ENCODE data around the gene ABCG5. TPM values are rescaled to one million over a fixed set of nuclear protein-coding genes. Genes with fewer than 3 reads are reported as not detected.

Gene ABCG5
- total and polyA plus RNA-seq, 2 experiments from 2014 or later = 5.4 TPM

GRCh38 chr2:43884689-43885088 lies 46.0 kb upstream of the ABCG5 start:
- no peaks in the 10 kb centered on the region for H3K79me2 ChIP-seq
- DNase-seq (ENCODE audit: low spot score) = no peak
- no peak overlapping the region for H3K27ac ChIP-seq
- H4K20me1 ChIP-seq (ENCODE audit: insufficient read depth, poor library complexity, severe bottlenecking) = no peaks in the 10 kb centered on the region
- H3K4me2 ChIP-seq = peak overlapping the region; percentile 10
- no peaks in the 10 kb centered on the region for H3K9me2 ChIP-seq (replicated peaks; ENCODE audit: insufficient read depth)
- no peaks in the 10 kb centered on the region for H3K36me3 ChIP-seq (replicated peaks; ENCODE audit: insufficient read depth, low read depth)
- no peaks in the 10 kb centered on the region for H3K27me3 ChIP-seq
- TF ChIP-seq EZH2phosphoT487 (IDR thresholded peaks at IDR 0.05; ENCODE audit: low read depth, severe bottlenecking, unreplicated experiment) = no peak
- TF ChIP-seq EZH2 (IDR thresholded peaks at IDR 0.05; ENCODE audit: borderline replicate concordance) = no peak
- TF ChIP-seq CTCF (IDR thresholded peaks at IDR 0.05; ENCODE audit: poor library complexity) = no peak
- H3K4me3 ChIP-seq = no peak overlapping the region
- peaks cover 10% of the 10 kb centered on the region for H3K4me1 ChIP-seq (ENCODE audit: insufficient read depth)
- no peaks in the 10 kb centered on the region for H3K9me3 ChIP-seq (ENCODE audit: low read depth)
- WGBS (ENCODE audit: low lambda C conversion rate, missing lambda C conversion rate) = 76% methylated on average over 5 of the region's 5 CpGs
- no peak overlapping the region for H2AFZ ChIP-seq

- no peaks in the 10 kb centered on the region for H3K79me2 ChIP-seq
- no peaks in the 10 kb centered on the region for H3K36me3 ChIP-seq (replicated peaks; ENCODE audit: insufficient read depth, low read depth)
- H3K9me3 ChIP-seq (ENCODE audit: low read depth) = no peaks in the 10 kb centered on the region
- H4K20me1 ChIP-seq (ENCODE audit: insufficient read depth, poor library complexity, severe bottlenecking) = no peaks in the 10 kb centered on the region
- H3K9me2 ChIP-seq (replicated peaks; ENCODE audit: insufficient read depth) = no peaks in the 10 kb centered on the region
- no peaks in the 10 kb centered on the region for H3K27me3 ChIP-seq
- no peak overlapping the region for H2AFZ ChIP-seq
- 73% methylated on average over 4 of the region's 4 CpGs for WGBS (ENCODE audit: low lambda C conversion rate, missing lambda C conversion rate)
- no peak for DNase-seq (ENCODE audit: low spot score)
- H3K4me3 ChIP-seq = no peak overlapping the region
- H3K4me1 ChIP-seq (ENCODE audit: insufficient read depth) = peaks cover 10% of the 10 kb centered on the region
- no peak overlapping the region for H3K27ac ChIP-seq
- TF ChIP-seq CTCF (IDR thresholded peaks at IDR 0.05; ENCODE audit: poor library complexity) (no peak), EZH2phosphoT487 (IDR thresholded peaks at IDR 0.05; ENCODE audit: low read depth, severe bottlenecking, unreplicated experiment) (no peak), EZH2 (IDR thresholded peaks at IDR 0.05; ENCODE audit: borderline replicate concordance) (no peak)
- no peak overlapping the region for H3K4me2 ChIP-seq
Observed at GRCh38 chr2:43882312-43882711, 43.7 kb upstream of the ABCG5 start.

- TF ChIP-seq CTCF (IDR thresholded peaks at IDR 0.05; ENCODE audit: poor library complexity) (no peak), EZH2phosphoT487 (IDR thresholded peaks at IDR 0.05; ENCODE audit: low read depth, severe bottlenecking, unreplicated experiment) (no peak), EZH2 (IDR thresholded peaks at IDR 0.05; ENCODE audit: borderline replicate concordance) (no peak)
- no peaks in the 10 kb centered on the region for H4K20me1 ChIP-seq (ENCODE audit: insufficient read depth, poor library complexity, severe bottlenecking)
- no peak for DNase-seq (ENCODE audit: low spot score)
- no peaks in the 10 kb centered on the region for H3K9me3 ChIP-seq (ENCODE audit: low read depth)
- H3K4me3 ChIP-seq = no peak overlapping the region
- no peaks in the 10 kb centered on the region for H3K36me3 ChIP-seq (replicated peaks; ENCODE audit: insufficient read depth, low read depth)
- H3K27me3 ChIP-seq = no peaks in the 10 kb centered on the region
- H3K4me1 ChIP-seq (ENCODE audit: insufficient read depth) = peaks cover 10% of the 10 kb centered on the region
- H3K27ac ChIP-seq = no peak overlapping the region
- H3K9me2 ChIP-seq (replicated peaks; ENCODE audit: insufficient read depth) = no peaks in the 10 kb centered on the region
- H2AFZ ChIP-seq = no peak overlapping the region
- 93% methylated on average over 5 of the region's 5 CpGs for WGBS (ENCODE audit: low lambda C conversion rate, missing lambda C conversion rate)
- H3K79me2 ChIP-seq = no peaks in the 10 kb centered on the region
- no peak overlapping the region for H3K4me2 ChIP-seq
Observed at GRCh38 chr2:43880952-43881351, 42.3 kb upstream of the ABCG5 start.

GRCh38 chr2:43880471-43880870 lies 41.8 kb upstream of the ABCG5 start:
- H4K20me1 ChIP-seq (ENCODE audit: insufficient read depth, poor library complexity, severe bottlenecking) = no peaks in the 10 kb centered on the region
- no peak overlapping the region for H3K4me2 ChIP-seq
- peaks cover 10% of the 10 kb centered on the region for H3K4me1 ChIP-seq (ENCODE audit: insufficient read depth)
- H2AFZ ChIP-seq = no peak overlapping the region
- no peaks in the 10 kb centered on the region for H3K79me2 ChIP-seq
- no peak for DNase-seq (ENCODE audit: low spot score)
- H3K9me2 ChIP-seq (replicated peaks; ENCODE audit: insufficient read depth) = no peaks in the 10 kb centered on the region
- no peak overlapping the region for H3K4me3 ChIP-seq
- H3K9me3 ChIP-seq (ENCODE audit: low read depth) = no peaks in the 10 kb centered on the region
- TF ChIP-seq CTCF (IDR thresholded peaks at IDR 0.05; ENCODE audit: poor library complexity) = no peak
- TF ChIP-seq EZH2 (IDR thresholded peaks at IDR 0.05; ENCODE audit: borderline replicate concordance) = no peak
- no peak overlapping the region for H3K27ac ChIP-seq
- H3K36me3 ChIP-seq (replicated peaks; ENCODE audit: insufficient read depth, low read depth) = no peaks in the 10 kb centered on the region
- no peaks in the 10 kb centered on the region for H3K27me3 ChIP-seq
- WGBS (ENCODE audit: low lambda C conversion rate, missing lambda C conversion rate) = 86% methylated on average over 9 of the region's 9 CpGs
